GM12892 (cell line): ENCODE results near the gene CCDC127.

Experiments
- POLR2A ChIP-seq: IDR thresholded peaks from 2 replicates; pipeline ENCODE4 v1.6.1; 2011; ENCODE audit warnings: low read depth, low read length, control low read depth
- POLR2AphosphoS5 ChIP-seq: IDR thresholded peaks from 2 replicates; pipeline ENCODE4 v1.6.1; 2011; ENCODE audit warnings: low read depth, low read length, control low read depth
- TAF1 ChIP-seq: IDR thresholded peaks from 2 replicates; pipeline ENCODE4 v1.6.1; 2011; ENCODE audit warnings: low read depth, mild to moderate bottlenecking, control low read depth, low read length, borderline replicate concordance

- TF ChIP-seq POLR2A, result no peak
- no peak for TF ChIP-seq POLR2AphosphoS5
- TF ChIP-seq TAF1, result no peak
Observed at GRCh38 chr5:194102-194501, 23.9 kb downstream of the CCDC127 start.
